Neuron (in vitro differentiated cells): ENCODE measurements around the gene SBK2.
"Not testable (repeated sequence)": the region's sequence is repeated elsewhere in the genome, so short reads cannot be mapped to it uniquely, and the experiment has no call there.

ENCODE experiments used
- H2AFZ ChIP-seq: one replicate; pipeline ENCODE4 v1.6.1; 2013; ENCODE audit warnings: low read depth, mild to moderate bottlenecking, inconsistent platforms, low read length, moderate library complexity
- H3K27me3 ChIP-seq: one replicate; pipeline ENCODE4 v1.6.1; 2013; ENCODE audit warnings: low read length; ENCODE audit not compliant: insufficient read depth
- H3K36me3 ChIP-seq: one replicate; pipeline ENCODE4 v1.6.1; 2013; ENCODE audit warnings: low read length; ENCODE audit not compliant: insufficient read depth
- H3K4me1 ChIP-seq: one replicate; pipeline ENCODE4 v1.6.1; 2013; ENCODE audit warnings: low read length; ENCODE audit not compliant: insufficient read depth
- H3K4me3 ChIP-seq: 2 replicates; pipeline ENCODE4 v1.5.1; 2013; ENCODE audit warnings: mild to moderate bottlenecking, low read length, moderate library complexity
- H3K9me3 ChIP-seq: one replicate; pipeline ENCODE4 v1.6.1; 2013; ENCODE audit warnings: low read length

SBK2 gene

DNA sequence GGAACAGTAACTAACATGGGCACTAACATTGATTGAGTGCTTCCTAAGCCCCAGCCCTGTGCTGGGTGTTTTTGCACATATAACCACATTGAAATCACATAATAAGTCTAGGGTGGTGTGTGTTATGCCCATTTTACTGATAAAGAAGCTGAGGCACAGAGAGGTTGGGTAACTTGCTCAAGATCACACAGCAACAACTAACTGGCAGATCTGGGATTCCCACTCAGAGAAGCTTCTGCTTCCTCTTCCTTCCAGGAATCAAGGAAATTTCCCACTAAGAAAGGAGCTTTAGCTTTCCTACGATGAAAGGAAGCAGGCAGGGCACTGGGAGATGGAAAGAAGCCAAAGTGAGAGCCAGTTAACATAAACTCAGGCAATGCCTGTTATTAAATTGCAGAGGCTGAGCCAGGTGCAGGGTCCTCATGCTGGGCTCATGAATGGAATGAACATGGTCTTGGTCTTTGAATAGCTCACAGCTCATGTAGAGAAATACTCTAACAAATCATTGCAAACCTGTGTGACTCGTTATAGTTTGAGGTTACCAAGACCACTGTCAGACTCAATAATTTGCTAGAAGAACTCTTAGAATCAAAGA lies 38.6 kb downstream of the SBK2 start:
- H3K36me3 ChIP-seq, result no peaks in the 10 kb centered on the region
- H2AFZ ChIP-seq, result no peak overlapping the region
- peaks cover 4% of the 10 kb centered on the region for H3K4me1 ChIP-seq
- H3K4me3 ChIP-seq, result no peak overlapping the region
- H3K27me3 ChIP-seq, result no peaks in the 10 kb centered on the region
- no peaks in the 10 kb centered on the region for H3K9me3 ChIP-seq

- H2AFZ ChIP-seq, result no peak overlapping the region
- H3K4me1 ChIP-seq, result peaks cover 4% of the 10 kb centered on the region
- H3K4me3 ChIP-seq, result no peak overlapping the region
- H3K9me3 ChIP-seq, result no peaks in the 10 kb centered on the region
- no peaks in the 10 kb centered on the region for H3K36me3 ChIP-seq
- H3K27me3 ChIP-seq, result no peaks in the 10 kb centered on the region
These were observed 39.2 kb downstream of the SBK2 start for GRCh38 chr19:55497763-55498162.

- H3K36me3 ChIP-seq, H2AFZ ChIP-seq, H3K4me1 ChIP-seq, H3K4me3 ChIP-seq, H3K27me3 ChIP-seq, H3K9me3 ChIP-seq: not testable (repeated sequence)
These were observed 40.1 kb downstream of the SBK2 start for GRCh38 chr19:55496820-55497219.

- Histone ChIP-seq H3K9me3 (no peaks in the 10 kb centered on the region), H3K4me1 (peaks cover 8% of the 10 kb centered on the region), H3K27me3 (no peaks in the 10 kb centered on the region), H2AFZ (no peak overlapping the region), H3K36me3 (no peaks in the 10 kb centered on the region), H3K4me3 (no peak overlapping the region)
These were observed 41.1 kb downstream of the SBK2 start for GRCh38 chr19:55495646-55496349.

DNA sequence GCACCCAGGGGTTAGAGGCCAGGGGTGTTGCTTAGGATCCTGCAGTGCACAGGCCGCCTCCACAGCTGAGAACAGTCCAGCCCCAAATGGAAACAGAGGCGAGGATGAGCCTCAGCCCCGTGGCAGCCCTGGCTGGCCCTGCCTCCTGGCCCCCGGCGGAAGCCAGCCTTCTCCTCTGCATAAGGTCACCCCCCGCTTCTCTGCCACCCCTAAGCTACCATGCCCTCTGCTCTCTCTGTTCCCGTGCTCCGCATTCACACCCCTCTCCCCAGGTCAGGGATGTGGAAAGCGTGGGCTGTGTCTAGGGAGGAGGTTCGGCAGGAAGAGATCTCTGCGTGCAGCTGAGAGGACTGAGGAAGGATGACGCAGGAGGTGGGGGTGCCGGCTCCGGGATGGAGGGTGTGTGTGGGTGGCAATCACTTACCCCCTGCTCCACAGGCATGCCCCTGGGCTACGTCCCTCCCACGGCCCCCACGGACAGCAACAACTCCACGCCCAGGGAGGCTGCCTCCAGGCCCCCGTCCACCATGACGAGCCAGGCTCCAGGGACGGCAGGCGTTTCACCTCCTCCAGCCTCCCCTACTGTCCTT lies 42.7 kb downstream of the SBK2 start:
- Histone ChIP-seq H2AFZ (no peak overlapping the region), H3K4me3 (no peak overlapping the region)

DNA sequence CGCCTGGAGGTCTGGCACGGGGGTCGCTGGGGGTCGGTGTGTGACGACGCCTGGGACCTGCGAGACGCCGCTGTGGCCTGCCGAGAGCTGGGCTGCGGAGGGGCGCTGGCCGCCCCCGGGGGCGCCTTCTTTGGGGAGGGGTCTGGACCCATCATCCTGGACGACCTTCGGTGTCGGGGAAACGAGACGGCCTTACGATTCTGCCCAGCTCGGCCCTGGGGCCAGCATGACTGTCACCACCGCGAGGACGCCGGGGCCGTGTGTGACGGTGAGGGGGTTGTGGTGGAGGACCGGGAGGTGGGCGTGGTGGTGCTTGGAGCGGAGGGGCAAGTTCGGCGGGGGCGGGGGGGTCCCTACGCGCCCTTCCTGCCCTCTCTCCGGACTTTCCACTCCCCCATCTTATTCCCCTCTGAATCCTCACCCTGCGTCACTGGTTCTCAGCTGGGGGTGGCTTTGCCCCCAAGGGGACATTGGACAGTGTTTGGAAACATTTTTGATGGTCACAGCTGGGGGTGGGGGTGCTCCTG lies 43.2 kb downstream of the SBK2 start:
- H3K9me3 ChIP-seq, result no peaks in the 10 kb centered on the region
- H3K4me1 ChIP-seq, result peaks cover 18% of the 10 kb centered on the region
- no peaks in the 10 kb centered on the region for H3K36me3 ChIP-seq
- no peak overlapping the region for H3K4me3 ChIP-seq
- H2AFZ ChIP-seq, result no peak overlapping the region
- no peaks in the 10 kb centered on the region for H3K27me3 ChIP-seq

More for the DNA sequence above, 42.7 kb downstream of the SBK2 start:
- Histone ChIP-seq H3K9me3 (no peaks in the 10 kb centered on the region), H3K27me3 (no peaks in the 10 kb centered on the region), H3K4me1 (peaks cover 12% of the 10 kb centered on the region), H3K36me3 (no peaks in the 10 kb centered on the region)

GRCh38 chr19:55493052-55493644 lies 43.8 kb downstream of the SBK2 start:
- Histone ChIP-seq H3K4me1 (peaks cover 22% of the 10 kb centered on the region), H3K9me3 (no peaks in the 10 kb centered on the region), H3K27me3 (no peaks in the 10 kb centered on the region), H3K36me3 (no peaks in the 10 kb centered on the region), H2AFZ (no peak overlapping the region), H3K4me3 (no peak overlapping the region)

DNA sequence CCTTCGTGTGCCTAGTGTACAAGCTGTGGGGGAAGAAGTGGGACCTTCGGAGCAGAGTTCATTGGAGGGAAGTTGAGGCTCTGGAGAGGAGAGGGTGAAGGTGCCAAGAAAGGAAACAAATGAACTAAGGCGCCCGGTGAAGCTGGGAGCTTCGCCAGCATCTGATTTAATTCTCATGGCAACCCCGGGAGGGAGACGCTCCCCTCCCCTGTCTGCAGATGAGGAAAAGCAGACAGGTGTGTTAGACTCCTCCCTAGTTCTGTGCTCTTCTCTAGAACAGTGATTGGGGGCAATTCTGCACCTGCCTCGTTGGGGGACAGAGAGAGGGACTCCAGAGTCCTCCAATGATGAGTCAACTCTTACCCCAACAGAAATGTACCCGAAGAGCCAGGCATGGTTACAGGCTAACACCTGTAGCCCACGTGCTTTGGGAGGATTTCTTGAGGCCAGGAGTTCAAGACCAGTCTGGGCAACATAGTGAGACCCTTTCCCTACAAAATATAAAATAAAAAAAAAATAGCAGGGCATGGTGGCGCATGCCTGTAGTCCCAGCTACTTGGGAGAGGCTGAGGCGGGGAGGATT lies 44.5 kb downstream of the SBK2 start:
- no peaks in the 10 kb centered on the region for H3K9me3 ChIP-seq
- H3K4me3 ChIP-seq, result no peak overlapping the region
- H3K27me3 ChIP-seq, result no peaks in the 10 kb centered on the region
- H3K36me3 ChIP-seq, result no peaks in the 10 kb centered on the region
- H3K4me1 ChIP-seq, result peaks cover 29% of the 10 kb centered on the region
- no peak overlapping the region for H2AFZ ChIP-seq

DNA sequence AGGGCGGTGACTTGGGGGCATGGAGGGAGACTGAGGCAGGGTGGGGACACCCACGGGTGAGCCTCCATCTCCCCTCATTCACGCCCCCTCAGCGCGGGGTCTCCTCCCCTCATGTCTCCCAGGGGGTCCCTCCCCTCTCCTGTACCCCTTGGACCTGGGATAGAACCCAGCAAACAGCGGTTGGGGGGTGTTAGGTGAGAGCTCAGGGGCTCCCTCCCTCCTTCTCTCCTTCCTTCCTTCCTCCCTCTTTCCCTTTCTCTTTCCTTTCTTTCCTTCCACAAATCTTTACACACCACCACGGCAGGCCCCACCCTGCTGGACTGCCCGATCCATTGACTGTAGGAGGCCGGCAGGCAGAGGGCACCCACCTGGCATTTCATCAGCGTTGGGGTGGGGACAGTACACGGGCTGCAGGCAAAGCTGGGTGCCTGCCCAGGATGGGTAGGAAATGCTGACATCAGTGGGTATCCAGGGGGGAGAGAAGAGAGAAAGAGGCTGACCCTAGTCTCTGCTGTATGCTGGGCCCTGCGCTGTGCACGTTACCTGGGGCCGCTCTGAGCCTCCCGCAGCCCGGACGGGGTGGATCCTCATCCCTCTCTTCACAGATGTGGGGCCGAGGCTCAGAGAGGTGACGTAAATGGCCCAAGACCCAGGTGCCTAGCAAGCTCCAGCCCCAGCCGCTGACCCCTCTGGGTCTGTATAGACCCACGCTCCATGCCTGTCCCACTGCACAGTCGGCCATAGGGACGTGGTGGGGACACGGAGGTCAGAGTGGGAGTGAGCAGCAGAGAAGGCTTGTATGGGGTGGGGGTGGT lies 45.2 kb downstream of the SBK2 start:
- Histone ChIP-seq H2AFZ (no peak overlapping the region), H3K4me1 (peaks cover 36% of the 10 kb centered on the region), H3K4me3 (no peak overlapping the region), H3K27me3 (no peaks in the 10 kb centered on the region), H3K9me3 (no peaks in the 10 kb centered on the region), H3K36me3 (no peaks in the 10 kb centered on the region)

DNA sequence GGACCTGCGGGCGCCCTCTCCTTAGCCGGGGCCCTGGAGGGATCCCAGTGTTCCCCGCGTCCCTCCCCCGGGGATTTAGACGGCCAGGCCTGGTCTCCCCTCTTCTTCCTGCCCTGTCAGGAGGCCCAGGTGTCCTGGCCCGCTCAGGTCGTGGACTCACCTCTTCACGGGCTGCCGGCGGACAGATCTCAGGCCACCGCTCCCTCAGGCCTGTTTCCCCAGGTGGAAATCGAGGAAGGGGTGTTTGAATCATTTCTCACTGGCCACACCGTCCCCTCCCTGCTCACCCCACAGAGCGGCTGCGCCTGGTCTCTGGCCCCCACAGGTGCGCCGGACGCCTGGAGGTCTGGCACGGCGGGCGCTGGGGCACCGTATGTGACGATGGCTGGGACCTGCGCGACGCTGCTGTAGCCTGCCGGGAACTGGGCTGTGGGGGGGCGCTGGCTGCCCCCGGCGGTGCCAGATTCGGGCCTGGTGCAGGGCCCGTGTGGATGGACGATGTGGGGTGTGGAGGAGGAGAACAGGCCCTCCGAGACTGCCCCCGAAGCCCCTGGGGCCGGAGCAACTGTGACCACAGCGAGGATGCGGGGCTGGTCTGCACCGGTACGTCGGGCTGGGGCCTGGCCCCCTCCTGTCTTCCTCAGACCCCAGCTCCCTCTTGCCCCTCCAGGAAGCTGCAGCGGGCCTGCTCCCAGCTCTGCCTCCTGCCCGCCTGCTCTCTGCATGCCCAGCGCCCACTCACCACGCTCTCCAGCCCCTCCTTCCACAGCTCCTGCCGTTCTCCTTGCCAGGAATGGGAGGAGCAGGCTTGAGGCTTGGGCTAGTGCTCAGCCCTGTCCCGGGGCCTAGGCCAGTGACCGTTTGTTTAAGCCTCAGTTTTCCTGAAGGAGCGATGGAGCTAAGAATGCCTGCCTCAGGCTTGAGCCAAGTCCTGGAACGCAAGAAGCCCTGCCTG lies 46.2 kb downstream of the SBK2 start:
- no peaks in the 10 kb centered on the region for H3K36me3 ChIP-seq
- H3K4me1 ChIP-seq, result peaks cover 46% of the 10 kb centered on the region
- no peak overlapping the region for H3K4me3 ChIP-seq

DNA sequence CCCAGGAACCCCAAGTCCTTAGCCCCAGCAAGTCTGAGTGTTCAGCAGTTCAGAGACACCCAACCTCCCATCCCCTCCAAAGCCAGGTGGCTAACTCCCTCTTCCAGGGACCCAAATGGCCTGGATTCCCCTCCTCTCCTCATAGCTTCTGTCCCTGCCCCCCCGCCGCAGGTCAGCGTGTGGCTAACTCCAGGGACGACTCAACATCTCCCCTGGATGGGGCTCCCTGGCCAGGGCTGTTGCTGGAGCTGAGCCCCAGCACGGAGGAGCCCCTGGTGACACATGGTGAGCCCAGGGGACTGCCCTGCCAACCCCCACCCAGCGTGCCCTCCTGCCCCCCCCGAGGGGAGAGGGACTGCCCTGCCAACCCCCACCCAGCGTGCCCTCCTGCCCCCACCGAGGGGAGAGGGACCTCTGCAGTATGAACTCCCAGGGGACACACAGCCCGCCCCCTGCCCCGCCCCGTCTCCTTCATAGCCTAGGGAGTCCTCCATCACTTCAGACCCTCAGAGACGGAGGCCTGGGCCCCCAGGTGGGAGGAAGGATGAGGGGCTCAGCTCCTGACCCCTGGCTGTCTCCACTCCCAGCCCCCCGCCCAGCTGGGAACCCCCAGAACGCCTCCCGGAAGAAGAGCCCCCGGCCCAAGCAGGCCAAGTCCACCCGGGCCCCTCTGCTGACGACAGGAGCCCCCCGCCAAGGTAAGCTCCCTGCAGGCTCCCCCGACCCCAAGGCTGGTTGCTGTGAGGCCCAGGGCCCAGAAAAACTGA lies 47.0 kb downstream of the SBK2 start:
- Histone ChIP-seq H2AFZ (no peak overlapping the region), H3K9me3 (no peaks in the 10 kb centered on the region), H3K36me3 (no peaks in the 10 kb centered on the region), H3K27me3 (no peaks in the 10 kb centered on the region), H3K4me1 (peaks cover 50% of the 10 kb centered on the region), H3K4me3 (no peak overlapping the region)

More for the DNA sequence above, 46.2 kb downstream of the SBK2 start:
- H3K9me3 ChIP-seq, result no peaks in the 10 kb centered on the region
- H2AFZ ChIP-seq, result no peak overlapping the region
- H3K27me3 ChIP-seq, result no peaks in the 10 kb centered on the region
